Peyer's patch (tissue), 4 donors: ENCODE results near the gene GCNT1. TPM values are rescaled to one million over a fixed set of nuclear protein-coding genes. Genes with fewer than 3 reads are reported as not detected.

ENCODE experiments used
- DNase-seq, 3 donors: peaks; one replicate each; pipeline ENCODE4 v3.0.0-alpha.2; 2017 to 2019
- H3K27ac ChIP-seq, 4 donors: fragments of 200-600 bp; sonication (generic); one replicate each; pipeline ENCODE4 v1.5.1; 2016 to 2019
- H3K27me3 ChIP-seq, 2 donors: fragments of 200-600 bp; sonication (generic); one replicate each; pipeline ENCODE4 v1.5.1; 2019
- H3K36me3 ChIP-seq, 3 donors: fragments of 200-600 bp; sonication (generic); one replicate each; pipeline ENCODE4 v1.5.1; 2016 to 2019
- H3K4me1 ChIP-seq, 4 donors: fragments of 200-600 bp; sonication (generic); one replicate each; pipeline ENCODE4 v1.5.1; 2016 to 2019
- H3K4me3 ChIP-seq, 4 donors: fragments of 200-600 bp; sonication (generic); 1 replicate in 3 of 4; 2 replicates in 1 of 4; pipeline ENCODE4 v1.5.1; 2016 to 2019; ENCODE audit warnings: mild to moderate bottlenecking in 1 of 4
- H3K9me3 ChIP-seq, 4 donors: fragments of 200-600 bp; sonication (generic); one replicate each; pipeline ENCODE4 v1.5.1; 2016 to 2019; ENCODE audit warnings: mild to moderate bottlenecking in 1 of 4
- CTCF ChIP-seq, 6 experiments: fragments of 450-650 bp in 4 of 6; fragments of 200-600 bp in 2 of 6; sonication (generic) in 1 of 6; IDR thresholded peaks; one replicate each; pipeline ENCODE4 v1.5.1; 2017 to 2019; ENCODE audit warnings: antibody characterized with exemption in 6 of 6, mild to moderate bottlenecking in 3 of 6, moderate library complexity in 1 of 6
- POLR2A ChIP-seq, 2 donors: fragments of 450-650 bp; IDR thresholded peaks; one replicate each; pipeline ENCODE4 v1.5.1; 2017; ENCODE audit warnings: antibody characterized with exemption in 2 of 2, mild to moderate bottlenecking in 2 of 2, moderate library complexity in 2 of 2
- total RNA-seq, 4 donors: library from RNA; depleted of rRNA; stranded (reverse); fragments of >200 nt; gene quantifications; one replicate each; pipeline ENCODE4 v1.1.0, GENCODE V29; 2016

GCNT1 gene
- total RNA-seq, 4 donors from 2014 or later, result 38.8 to 68.1 (median 53.5) TPM

GRCh38 chr9:76510446-76510845, 51.5 kb downstream of the GCNT1 start:
- Histone ChIP-seq H3K27ac (no peak overlapping the region), H3K27me3 (no peaks in the 10 kb centered on the region), H3K4me1 (no peaks in the 10 kb centered on the region), H3K4me3 (no peak overlapping the region), H3K9me3 (no peaks in the 10 kb centered on the region), H3K36me3 (no peaks in the 10 kb centered on the region)
- DNase-seq, result no peak
- no peak for TF ChIP-seq POLR2A (IDR thresholded peaks at IDR 0.05)

- H3K27ac ChIP-seq, result no peak overlapping the region
- no peaks in the 10 kb centered on the region for H3K36me3 ChIP-seq
- H3K27me3 ChIP-seq, result no peaks in the 10 kb centered on the region
- TF ChIP-seq POLR2A (IDR thresholded peaks at IDR 0.05), result no peak
- TF ChIP-seq CTCF (IDR thresholded peaks at IDR 0.05), result no peak
- no peaks in the 10 kb centered on the region for H3K4me1 ChIP-seq
- no peaks in the 10 kb centered on the region for H3K9me3 ChIP-seq
- no peak for DNase-seq
- H3K4me3 ChIP-seq, result no peak overlapping the region
These were observed 53.8 kb downstream of the GCNT1 start for GRCh38 chr9:76512826-76513225.

- TF ChIP-seq POLR2A (IDR thresholded peaks at IDR 0.05) (no peak), CTCF (IDR thresholded peaks at IDR 0.05) (no peak)
- Histone ChIP-seq H3K4me1 (no peaks in the 10 kb centered on the region), H3K4me3 (no peak overlapping the region), H3K27ac (no peak overlapping the region), H3K36me3 (no peaks in the 10 kb centered on the region), H3K27me3 (no peaks in the 10 kb centered on the region), H3K9me3 (no peaks in the 10 kb centered on the region)
- no peak for DNase-seq
These were observed 57.4 kb downstream of the GCNT1 start for GRCh38 chr9:76516350-76516749.

GRCh38 chr9:76516871-76517270, 57.9 kb downstream of the GCNT1 start:
- TF ChIP-seq CTCF (IDR thresholded peaks at IDR 0.05), result no peak
- no peak for TF ChIP-seq POLR2A (IDR thresholded peaks at IDR 0.05)
- Histone ChIP-seq H3K27me3 (no peaks in the 10 kb centered on the region), H3K9me3 (no peaks in the 10 kb centered on the region), H3K36me3 (no peaks in the 10 kb centered on the region), H3K4me1 (no peaks in the 10 kb centered on the region), H3K4me3 (no peak overlapping the region), H3K27ac (no peak overlapping the region)
- no peak for DNase-seq

GRCh38 chr9:76519075-76519835, 60.3 kb downstream of the GCNT1 start:
- Histone ChIP-seq H3K4me3 (no peak overlapping the region), H3K27ac (no peak overlapping the region), H3K27me3 (no peaks in the 10 kb centered on the region), H3K4me1 (no peaks in the 10 kb centered on the region), H3K9me3 (no peaks in the 10 kb centered on the region), H3K36me3 (no peaks in the 10 kb centered on the region)
- TF ChIP-seq POLR2A (IDR thresholded peaks at IDR 0.05) (no peak), CTCF (IDR thresholded peaks at IDR 0.05) (no peak)
- no peak for DNase-seq

GRCh38 chr9:76521244-76521681, 62.3 kb downstream of the GCNT1 start:
- TF ChIP-seq CTCF (IDR thresholded peaks at IDR 0.05) (no peak), POLR2A (IDR thresholded peaks at IDR 0.05) (no peak)
- Histone ChIP-seq H3K36me3 (no peaks in the 10 kb centered on the region), H3K9me3 (no peaks in the 10 kb centered on the region), H3K4me1 (no peaks in the 10 kb centered on the region), H3K27me3 (no peaks in the 10 kb centered on the region), H3K4me3 (no peak overlapping the region), H3K27ac (no peak overlapping the region)
- DNase-seq, result no peak
